Stimulated activated CD4-positive, alpha-beta T cell treated with anti-CD3 and anti-CD28 coated beads, TNF-alpha, amount 100 ng/mL, for 1 hour (primary cell): Measurements from ENCODE around the gene EFHD1.
A peak's percentile ranks its signal among the peaks of the same experiment; 100 is the strongest.

ENCODE experiments used
- DNase-seq, 3 donors: peaks; one replicate each; pipeline ENCODE4 v3.0.0-alpha.2; 2020; ENCODE audit warnings: low read depth in 3 of 3, low spot score in 1 of 3

The EFHD1 gene

GRCh38 chr2:232633413-232634205, at the start of gene EFHD1:
Gene EFHD1 (plus strand): TSS chr2:232633604. CDS start chr2:232633705, 101 bp downstream.
- peak in 2 of 3 donors; percentile 9 to 46 for DNase-seq

- DNase-seq = no peak
These were observed 49.2 kb upstream of the EFHD1 start for GRCh38 chr2:232584238-232584637.

- no peak for DNase-seq
These were observed 46.4 kb upstream of the EFHD1 start for GRCh38 chr2:232586943-232587505.

- DNase-seq = no peak
These were observed 45.9 kb upstream of the EFHD1 start for GRCh38 chr2:232587512-232587911.

GRCh38 chr2:232588031-232588430, 45.4 kb upstream of the EFHD1 start:
- no peak for DNase-seq

GRCh38 chr2:232588680-232589585, 44.5 kb upstream of the EFHD1 start:
- no peak for DNase-seq

- no peak for DNase-seq
These were observed 40.5 kb upstream of the EFHD1 start for GRCh38 chr2:232592772-232593395.

- no peak for DNase-seq
These were observed 39.4 kb upstream of the EFHD1 start for GRCh38 chr2:232593982-232594381.

GRCh38 chr2:232597362-232598079, 35.9 kb upstream of the EFHD1 start:
- DNase-seq = no peak

GRCh38 chr2:232598293-232598692, 35.1 kb upstream of the EFHD1 start:
- DNase-seq = no peak

GRCh38 chr2:232600053-232600773, 33.2 kb upstream of the EFHD1 start:
- DNase-seq = no peak

GRCh38 chr2:232603283-232603682, 30.1 kb upstream of the EFHD1 start:
- DNase-seq = no peak

- no peak for DNase-seq
These were observed 28.9 kb upstream of the EFHD1 start for GRCh38 chr2:232604535-232604934.

GRCh38 chr2:232607011-232607410, 26.4 kb upstream of the EFHD1 start:
- no peak for DNase-seq

- DNase-seq = no peak
These were observed 23.8 kb upstream of the EFHD1 start for GRCh38 chr2:232609607-232610006.

- DNase-seq = no peak
These were observed 23.3 kb upstream of the EFHD1 start for GRCh38 chr2:232610081-232610480.

GRCh38 chr2:232611061-232611460, 22.3 kb upstream of the EFHD1 start:
- DNase-seq = no peak

- DNase-seq = peak; percentile 21 to 61 (median 30)
These were observed 21.7 kb upstream of the EFHD1 start for GRCh38 chr2:232611559-232612218.

GRCh38 chr2:232613538-232614134, 19.8 kb upstream of the EFHD1 start:
- DNase-seq = no peak
